ENCODE data around the gene MINDY4.

The MINDY4 gene

DNA sequence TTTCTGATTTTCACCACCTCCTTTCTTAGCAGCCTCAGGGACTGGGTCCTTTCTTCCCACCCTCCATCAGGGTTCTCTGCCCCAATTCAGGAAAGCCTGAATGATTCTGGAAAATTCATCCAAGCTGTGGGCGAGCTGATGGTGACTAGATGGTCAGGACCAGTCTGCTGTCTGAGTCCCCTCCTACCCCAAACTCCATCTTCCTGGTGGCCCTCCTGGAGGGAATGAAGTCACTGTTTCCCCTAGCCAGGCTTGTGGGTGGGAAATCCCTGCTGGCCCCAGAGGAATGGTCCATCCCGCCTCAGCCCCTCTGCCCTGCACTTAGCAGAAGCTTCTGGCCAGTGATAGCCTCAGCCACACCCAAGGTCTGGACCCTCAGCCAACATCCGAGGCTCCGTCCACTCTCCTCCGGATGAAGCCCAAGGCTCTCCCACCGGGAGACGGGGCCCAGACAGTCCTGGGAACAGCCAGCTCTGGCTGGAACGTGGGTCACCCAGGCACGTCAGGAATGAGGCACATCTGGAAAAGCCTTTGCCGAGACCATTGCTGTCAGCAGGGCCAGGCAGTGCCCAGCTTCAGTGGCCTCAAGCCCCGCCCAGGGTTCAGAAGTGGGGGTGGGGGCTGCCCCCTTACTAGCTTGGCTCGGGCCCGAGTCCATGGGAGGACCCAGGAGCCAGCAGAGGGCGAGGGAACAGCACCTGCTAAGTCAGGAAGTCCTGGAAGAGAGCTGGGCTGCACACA, 136.5 kb downstream of the MINDY4 start:
- Histone ChIP-seq H3K27me3 (ENCODE audit: control insufficient read depth, insufficient read depth, low read length) (no peaks in the 10 kb centered on the region), H3K36me3 (ENCODE audit: control insufficient read depth, insufficient read depth, low read length) (no peaks in the 10 kb centered on the region), H3K9ac (ENCODE audit: low read length) (no peak overlapping the region), H3K4me3 (ENCODE audit: low read length) (no peak overlapping the region), H3K9me3 (ENCODE audit: control insufficient read depth, low read length) (no peaks in the 10 kb centered on the region), H3K4me1 (ENCODE audit: control insufficient read depth, insufficient read depth, low read length) (peaks cover 22% of the 10 kb centered on the region)

- Histone ChIP-seq H3K4me3 (ENCODE audit: low read length) (no peak overlapping the region), H3K9ac (ENCODE audit: low read length) (no peak overlapping the region), H3K4me1 (ENCODE audit: control insufficient read depth, insufficient read depth, low read length) (peaks cover 22% of the 10 kb centered on the region), H3K9me3 (ENCODE audit: control insufficient read depth, low read length) (no peaks in the 10 kb centered on the region), H3K27me3 (ENCODE audit: control insufficient read depth, insufficient read depth, low read length) (no peaks in the 10 kb centered on the region), H3K36me3 (ENCODE audit: control insufficient read depth, insufficient read depth, low read length) (no peaks in the 10 kb centered on the region)
Measured at GRCh38 chr7:30908681-30909080, 137.5 kb downstream of the MINDY4 start.

DNA sequence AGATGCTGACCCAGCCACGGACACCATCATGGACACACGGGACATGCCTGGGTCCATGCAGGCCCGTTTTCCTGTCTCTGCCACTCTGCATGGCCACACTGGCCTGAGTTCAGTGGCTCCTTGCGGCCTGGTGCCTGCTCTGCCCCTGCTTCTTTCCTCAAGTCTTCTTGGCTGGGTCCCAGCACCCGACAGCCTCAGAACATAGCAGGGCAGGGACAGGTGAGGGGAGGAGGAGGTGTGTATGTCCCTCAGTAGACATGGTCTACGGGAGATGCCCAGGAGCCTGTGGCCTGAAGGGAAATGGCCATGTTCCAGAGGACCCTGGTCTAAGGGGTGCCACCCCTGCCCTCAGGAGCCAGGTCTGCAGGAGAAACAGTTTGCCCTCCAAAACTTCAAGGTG, 138.2 kb downstream of the MINDY4 start:
- Histone ChIP-seq H3K9ac (ENCODE audit: low read length) (no peak overlapping the region), H3K4me3 (ENCODE audit: low read length) (no peak overlapping the region), H3K9me3 (ENCODE audit: control insufficient read depth, low read length) (no peaks in the 10 kb centered on the region), H3K36me3 (ENCODE audit: control insufficient read depth, insufficient read depth, low read length) (no peaks in the 10 kb centered on the region), H3K4me1 (ENCODE audit: control insufficient read depth, insufficient read depth, low read length) (peaks cover 25% of the 10 kb centered on the region), H3K27me3 (ENCODE audit: control insufficient read depth, insufficient read depth, low read length) (no peaks in the 10 kb centered on the region)

DNA sequence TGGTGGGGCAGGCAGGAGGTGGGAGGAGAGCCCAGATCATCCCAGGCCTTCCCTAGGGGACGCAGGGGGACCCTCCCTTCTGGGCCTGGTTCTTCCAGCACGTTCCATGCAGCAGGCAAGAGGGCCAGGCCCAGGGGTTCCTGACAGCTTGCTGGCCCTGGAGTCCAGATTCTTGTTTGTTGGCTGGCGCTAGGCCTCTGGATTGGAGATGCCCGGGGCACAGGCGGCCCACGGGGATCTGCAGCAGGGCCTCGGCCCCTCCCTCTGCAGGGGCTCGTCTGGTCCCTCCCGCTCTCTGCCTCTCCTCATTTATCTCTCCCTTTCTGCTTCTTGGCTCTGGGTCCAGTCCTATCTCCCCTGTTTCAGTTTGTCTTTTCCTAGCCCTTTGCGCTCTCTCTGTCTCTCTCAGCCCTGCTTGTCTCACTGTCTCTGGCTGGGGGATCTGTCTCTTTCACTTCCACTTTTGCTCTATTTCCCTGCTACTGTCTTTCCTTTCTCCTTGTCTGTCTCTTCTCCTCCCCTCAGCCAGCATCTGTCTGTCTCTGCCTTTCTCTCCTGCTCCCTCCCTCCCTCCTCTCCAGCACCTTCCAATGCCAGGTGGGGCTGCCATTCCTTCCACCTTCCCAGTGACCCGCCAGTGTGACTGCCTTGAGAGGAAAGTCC, 139.3 kb downstream of the MINDY4 start:
- peaks cover 32% of the 10 kb centered on the region for H3K4me1 ChIP-seq (ENCODE audit: control insufficient read depth, insufficient read depth, low read length)
- H3K36me3 ChIP-seq (ENCODE audit: control insufficient read depth, insufficient read depth, low read length), result no peaks in the 10 kb centered on the region
- H3K4me3 ChIP-seq (ENCODE audit: low read length), result no peak overlapping the region
- no peaks in the 10 kb centered on the region for H3K9me3 ChIP-seq (ENCODE audit: control insufficient read depth, low read length)
- H3K27me3 ChIP-seq (ENCODE audit: control insufficient read depth, insufficient read depth, low read length), result no peaks in the 10 kb centered on the region
- H3K9ac ChIP-seq (ENCODE audit: low read length), result no peak overlapping the region

DNA sequence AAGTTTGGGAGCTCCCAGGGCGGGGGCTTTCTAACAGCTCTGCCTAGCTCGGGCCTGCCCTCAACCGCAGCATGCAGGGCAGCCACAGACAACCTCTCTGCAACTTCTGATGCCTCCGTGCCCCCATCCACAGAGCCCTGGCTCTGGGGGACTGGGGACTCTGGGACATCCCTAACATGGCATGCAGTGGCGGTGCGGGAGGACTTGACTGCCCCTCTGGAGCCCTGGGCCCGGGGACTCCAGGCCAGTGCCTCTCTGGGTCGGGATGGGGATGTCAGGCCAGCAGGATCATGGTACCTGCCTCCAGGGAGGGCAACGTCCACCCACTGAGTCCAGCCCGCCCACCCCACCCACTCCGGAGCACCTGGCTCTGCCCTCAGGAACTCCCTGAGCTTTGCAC, 139.9 kb downstream of the MINDY4 start:
- H3K9ac ChIP-seq (ENCODE audit: low read length), result no peak overlapping the region
- no peaks in the 10 kb centered on the region for H3K27me3 ChIP-seq (ENCODE audit: control insufficient read depth, insufficient read depth, low read length)
- H3K36me3 ChIP-seq (ENCODE audit: control insufficient read depth, insufficient read depth, low read length), result no peaks in the 10 kb centered on the region
- H3K4me3 ChIP-seq (ENCODE audit: low read length), result no peak overlapping the region
- no peaks in the 10 kb centered on the region for H3K9me3 ChIP-seq (ENCODE audit: control insufficient read depth, low read length)
- H3K4me1 ChIP-seq (ENCODE audit: control insufficient read depth, insufficient read depth, low read length), result peaks cover 28% of the 10 kb centered on the region

- Histone ChIP-seq H3K27me3 (ENCODE audit: control insufficient read depth, insufficient read depth, low read length) (no peaks in the 10 kb centered on the region), H3K4me1 (ENCODE audit: control insufficient read depth, insufficient read depth, low read length) (peaks cover 25% of the 10 kb centered on the region), H3K9ac (ENCODE audit: low read length) (no peak within 1 kb of the TSS), H3K4me3 (ENCODE audit: low read length) (no peak within 1 kb of the TSS), H3K36me3 (ENCODE audit: control insufficient read depth, insufficient read depth, low read length) (no peaks in the 10 kb centered on the region), H3K9me3 (ENCODE audit: control insufficient read depth, low read length) (no peaks in the 10 kb centered on the region)
Measured at GRCh38 chr7:30911561-30911969, 140.3 kb downstream of the MINDY4 start, which contains the start of gene AQP1. AQP1 (plus strand) TSS chr7:30911853; CDS start chr7:30911910, 57 bp downstream.

GRCh38 chr7:30912021-30912730, 141.0 kb downstream of the MINDY4 start:
- no peak overlapping the region for H3K4me3 ChIP-seq (ENCODE audit: low read length)
- peaks cover 25% of the 10 kb centered on the region for H3K4me1 ChIP-seq (ENCODE audit: control insufficient read depth, insufficient read depth, low read length)
- no peaks in the 10 kb centered on the region for H3K36me3 ChIP-seq (ENCODE audit: control insufficient read depth, insufficient read depth, low read length)
- H3K27me3 ChIP-seq (ENCODE audit: control insufficient read depth, insufficient read depth, low read length), result no peaks in the 10 kb centered on the region
- no peaks in the 10 kb centered on the region for H3K9me3 ChIP-seq (ENCODE audit: control insufficient read depth, low read length)
- no peak overlapping the region for H3K9ac ChIP-seq (ENCODE audit: low read length)

- no peaks in the 10 kb centered on the region for H3K27me3 ChIP-seq (ENCODE audit: control insufficient read depth, insufficient read depth, low read length)
- H3K36me3 ChIP-seq (ENCODE audit: control insufficient read depth, insufficient read depth, low read length), result no peaks in the 10 kb centered on the region
- no peak overlapping the region for H3K4me3 ChIP-seq (ENCODE audit: low read length)
- H3K9ac ChIP-seq (ENCODE audit: low read length), result no peak overlapping the region
- H3K4me1 ChIP-seq (ENCODE audit: control insufficient read depth, insufficient read depth, low read length), result peaks cover 25% of the 10 kb centered on the region
- no peaks in the 10 kb centered on the region for H3K9me3 ChIP-seq (ENCODE audit: control insufficient read depth, low read length)
Measured at GRCh38 chr7:30912731-30912985, 141.4 kb downstream of the MINDY4 start.

GRCh38 chr7:30912986-30913811, 142.0 kb downstream of the MINDY4 start:
- Histone ChIP-seq H3K4me1 (ENCODE audit: control insufficient read depth, insufficient read depth, low read length) (peaks cover 25% of the 10 kb centered on the region), H3K27me3 (ENCODE audit: control insufficient read depth, insufficient read depth, low read length) (no peaks in the 10 kb centered on the region), H3K36me3 (ENCODE audit: control insufficient read depth, insufficient read depth, low read length) (no peaks in the 10 kb centered on the region), H3K9ac (ENCODE audit: low read length) (no peak overlapping the region), H3K4me3 (ENCODE audit: low read length) (no peak overlapping the region), H3K9me3 (ENCODE audit: control insufficient read depth, low read length) (no peaks in the 10 kb centered on the region)

DNA sequence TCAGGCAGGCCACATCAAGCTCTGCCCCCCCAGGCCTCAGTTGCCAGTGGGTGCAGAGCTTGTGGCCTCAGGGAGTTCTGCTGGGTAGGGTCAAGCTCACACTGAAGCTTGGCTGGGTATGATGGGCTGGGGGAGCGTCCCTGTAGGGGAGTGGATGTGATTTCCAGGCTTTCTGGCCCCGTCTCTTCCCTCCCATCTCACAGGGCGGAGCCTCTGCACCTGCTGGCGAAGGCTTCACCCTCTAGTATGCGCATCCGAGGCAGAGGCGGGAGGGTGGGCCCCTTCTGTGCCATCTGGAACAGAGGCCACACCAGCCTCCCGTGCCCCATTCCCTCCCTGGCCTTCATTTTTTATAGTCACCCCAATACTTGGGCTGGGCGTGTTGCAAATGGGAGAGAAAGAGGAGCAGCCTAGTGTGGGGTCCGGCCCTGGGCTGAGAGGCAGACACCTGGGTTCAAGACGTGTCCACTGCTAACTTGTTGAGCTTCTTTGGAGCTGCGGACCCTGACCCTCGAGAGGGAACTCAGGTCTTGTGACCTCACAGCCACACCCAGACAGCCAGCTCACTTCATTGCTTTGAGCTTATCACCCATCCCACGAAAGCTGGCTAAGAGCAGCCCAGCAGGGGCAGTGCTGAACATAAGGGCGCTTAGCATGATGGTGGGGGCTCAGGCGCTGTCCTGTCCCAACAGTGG, 142.8 kb downstream of the MINDY4 start:
- peaks cover 25% of the 10 kb centered on the region for H3K4me1 ChIP-seq (ENCODE audit: control insufficient read depth, insufficient read depth, low read length)
- H3K9me3 ChIP-seq (ENCODE audit: control insufficient read depth, low read length), result no peaks in the 10 kb centered on the region
- no peaks in the 10 kb centered on the region for H3K27me3 ChIP-seq (ENCODE audit: control insufficient read depth, insufficient read depth, low read length)
- H3K9ac ChIP-seq (ENCODE audit: low read length), result no peak overlapping the region
- no peak overlapping the region for H3K4me3 ChIP-seq (ENCODE audit: low read length)
- H3K36me3 ChIP-seq (ENCODE audit: control insufficient read depth, insufficient read depth, low read length), result no peaks in the 10 kb centered on the region

DNA sequence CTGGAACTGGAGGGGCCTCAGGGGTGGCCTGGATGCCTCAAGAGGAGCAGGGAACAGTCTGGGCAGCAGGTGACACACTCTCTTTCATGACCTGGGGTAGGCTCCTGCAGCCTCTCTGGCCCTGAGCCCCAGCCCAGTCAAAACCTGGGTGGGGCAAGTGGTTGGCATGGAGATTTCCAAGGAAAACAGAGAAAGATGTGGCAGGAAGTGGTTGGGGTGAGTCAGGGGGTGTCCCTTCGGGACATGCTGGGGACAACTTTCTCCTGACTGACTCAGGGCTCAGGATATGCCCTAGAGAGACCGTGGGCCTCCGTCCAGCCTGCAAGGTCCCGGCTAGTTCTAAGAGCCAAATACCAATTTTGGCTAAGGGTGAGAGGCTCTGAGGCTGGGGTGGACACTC, 143.4 kb downstream of the MINDY4 start:
- Histone ChIP-seq H3K4me3 (ENCODE audit: low read length) (no peak overlapping the region), H3K4me1 (ENCODE audit: control insufficient read depth, insufficient read depth, low read length) (peaks cover 25% of the 10 kb centered on the region), H3K9ac (ENCODE audit: low read length) (no peak overlapping the region), H3K27me3 (ENCODE audit: control insufficient read depth, insufficient read depth, low read length) (no peaks in the 10 kb centered on the region), H3K9me3 (ENCODE audit: control insufficient read depth, low read length) (no peaks in the 10 kb centered on the region), H3K36me3 (ENCODE audit: control insufficient read depth, insufficient read depth, low read length) (no peaks in the 10 kb centered on the region)
